DOHH2 (cell line): ENCODE data around the gene PLXNA2.

Source experiments
- H3F3A ChIP-seq: fragments of 200-600 bp; sonication (generic), shearing (Covaris generic); 2 replicates; pipeline ENCODE4 v1.6.0; 2016; ENCODE audit warnings: antibody characterized with exemption, mild to moderate bottlenecking; ENCODE audit not compliant: control insufficient read depth, insufficient read depth
- H3K27ac ChIP-seq: fragments of 200-600 bp; sonication (generic); 2 replicates; pipeline ENCODE4 v1.5.1; 2014; ENCODE audit warnings: low read depth, mild to moderate bottlenecking, low read length, moderate library complexity
- H3K27me3 ChIP-seq: fragments of 200-600 bp; sonication (generic); 2 replicates; pipeline ENCODE4 v1.6.1; 2014; ENCODE audit warnings: mild to moderate bottlenecking, low read length, mixed read lengths; ENCODE audit not compliant: control insufficient read depth
- H3K36me3 ChIP-seq: fragments of 200-600 bp; sonication (generic); 2 replicates; pipeline ENCODE4 v1.6.1; 2014; ENCODE audit warnings: mild to moderate bottlenecking, low read length, moderate library complexity, mixed read lengths; ENCODE audit not compliant: control insufficient read depth
- H3K4me1 ChIP-seq: fragments of 200-600 bp; sonication (generic); 2 replicates; pipeline ENCODE4 v1.6.1; 2014; ENCODE audit warnings: mild to moderate bottlenecking, low read length, mixed read lengths; ENCODE audit not compliant: control insufficient read depth
- H3K4me2 ChIP-seq: fragments of 200-600 bp; sonication (generic); 2 replicates; pipeline ENCODE4 v1.6.0; 2014; ENCODE audit warnings: mild to moderate bottlenecking, low read length, moderate library complexity
- H3K4me3 ChIP-seq: fragments of 200-600 bp; sonication (generic); 2 replicates; pipeline ENCODE4 v1.5.1; 2014; ENCODE audit warnings: mild to moderate bottlenecking, low read length, mixed read lengths
- H3K79me2 ChIP-seq: fragments of 200-600 bp; sonication (generic); 2 replicates; pipeline ENCODE4 v1.6.1; 2014; ENCODE audit warnings: mild to moderate bottlenecking, low read length, mixed read lengths; ENCODE audit not compliant: control insufficient read depth
- H3K9me2 ChIP-seq: fragments of 200-600 bp; sonication (generic); replicated peaks from 2 replicates; pipeline ENCODE4 v1.6.1; 2014; ENCODE audit warnings: mild to moderate bottlenecking, low read length, mixed read lengths; ENCODE audit not compliant: control insufficient read depth
- H3K9me3 ChIP-seq: fragments of 200-600 bp; sonication (generic); 2 replicates; pipeline ENCODE4 v1.6.1; 2014; ENCODE audit warnings: antibody characterized with exemption, low read length, mixed read lengths; ENCODE audit not compliant: control insufficient read depth, insufficient read depth
- H4K20me1 ChIP-seq: fragments of 200-600 bp; sonication (generic); 2 replicates; pipeline ENCODE4 v1.6.0; 2014; ENCODE audit warnings: low read depth, mild to moderate bottlenecking, antibody characterized with exemption, low read length, moderate library complexity; ENCODE audit not compliant: control insufficient read depth, insufficient read depth
- CTCF ChIP-seq: fragments of 200-600 bp; sonication (generic); IDR thresholded peaks from one replicate; pipeline ENCODE4 v1.5.1; 2014; ENCODE audit warnings: antibody characterized with exemption, mild to moderate bottlenecking, low read depth, low read length; ENCODE audit not compliant: poor library complexity, severe bottlenecking
- EZH2phosphoT487 ChIP-seq: fragments of 200-600 bp; sonication (generic); IDR thresholded peaks from 2 replicates; pipeline ENCODE4 v1.6.1; 2017; ENCODE audit warnings: borderline replicate concordance, mild to moderate bottlenecking, antibody characterized with exemption, low read length, moderate library complexity, mixed read lengths

The PLXNA2 gene

DNA sequence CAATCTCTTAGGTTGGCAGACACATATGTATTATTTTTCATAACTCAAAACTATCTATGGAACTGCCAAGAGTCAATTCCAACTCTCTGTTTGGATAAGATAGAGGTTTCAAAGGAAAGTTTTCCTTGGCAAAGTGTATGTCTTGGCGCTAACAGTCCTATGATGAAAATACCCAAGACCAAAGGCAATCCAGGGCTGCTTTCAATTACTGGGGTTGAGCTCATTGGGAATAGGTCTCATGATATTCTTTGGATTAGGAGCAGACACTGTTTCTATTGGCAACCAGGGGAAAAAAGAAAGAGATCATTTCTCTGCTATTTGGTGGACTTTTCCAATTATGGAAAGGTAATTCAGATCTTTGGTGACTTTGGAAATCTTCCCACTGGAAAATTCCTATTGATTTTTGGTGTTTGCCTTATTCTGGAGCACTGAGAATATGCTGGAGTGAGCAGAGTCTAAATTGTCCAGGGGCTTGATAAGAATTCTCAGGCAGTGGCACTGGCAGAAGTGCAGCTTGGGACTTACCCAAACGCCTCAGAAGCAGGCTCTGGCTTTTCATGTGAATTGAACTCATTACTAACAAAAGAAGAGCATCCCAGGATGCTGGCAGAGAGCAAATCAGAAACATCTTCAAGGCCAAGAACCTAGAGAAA lies 20.4 kb upstream of the PLXNA2 start:
- no peak overlapping the region for H3K27ac ChIP-seq
- TF ChIP-seq CTCF (no peak), EZH2phosphoT487 (no peak)
- no peak overlapping the region for H3K4me3 ChIP-seq
- H3K9me3 ChIP-seq = no peaks in the 10 kb centered on the region
- no peaks in the 10 kb centered on the region for H3K36me3 ChIP-seq
- no peaks in the 10 kb centered on the region for H3K9me2 ChIP-seq
- no peaks in the 10 kb centered on the region for H3K79me2 ChIP-seq
- no peaks in the 10 kb centered on the region for H3K4me1 ChIP-seq
- no peak overlapping the region for H3K4me2 ChIP-seq
- H3F3A ChIP-seq = no peaks in the 10 kb centered on the region
- H4K20me1 ChIP-seq = no peaks in the 10 kb centered on the region
- H3K27me3 ChIP-seq = no peaks in the 10 kb centered on the region

- no peaks in the 10 kb centered on the region for H3K79me2 ChIP-seq
- no peaks in the 10 kb centered on the region for H3F3A ChIP-seq
- H3K4me2 ChIP-seq = no peak overlapping the region
- no peaks in the 10 kb centered on the region for H3K36me3 ChIP-seq
- no peaks in the 10 kb centered on the region for H3K9me3 ChIP-seq
- no peaks in the 10 kb centered on the region for H3K4me1 ChIP-seq
- no peaks in the 10 kb centered on the region for H3K27me3 ChIP-seq
- no peaks in the 10 kb centered on the region for H4K20me1 ChIP-seq
- H3K4me3 ChIP-seq = no peak overlapping the region
- no peak overlapping the region for H3K27ac ChIP-seq
- TF ChIP-seq CTCF (no peak), EZH2phosphoT487 (no peak)
- no peaks in the 10 kb centered on the region for H3K9me2 ChIP-seq
These were observed 17.7 kb upstream of the PLXNA2 start for GRCh38 chr1:208261874-208262273.

DNA sequence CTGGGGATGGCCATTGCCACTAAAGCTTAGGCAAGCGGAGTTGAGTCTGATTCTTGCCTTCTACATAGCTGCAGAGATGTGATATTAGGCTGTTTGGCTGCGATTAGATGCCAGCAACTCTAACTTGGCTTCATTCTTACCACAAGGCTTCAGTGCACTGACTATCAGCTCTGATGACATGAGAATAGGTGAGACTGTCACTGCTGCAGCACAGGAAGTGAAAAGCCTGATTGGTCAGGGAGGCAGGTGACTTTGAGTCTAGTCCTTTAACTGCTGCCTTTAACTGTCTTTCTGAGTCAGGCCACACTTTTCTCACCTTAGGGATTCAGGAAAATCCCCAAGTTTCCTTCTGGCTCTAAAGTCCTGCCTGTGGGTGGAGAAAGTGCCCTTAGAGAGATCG lies 14.1 kb upstream of the PLXNA2 start:
- Histone ChIP-seq H3K4me2 (no peak overlapping the region), H3K9me2 (no peaks in the 10 kb centered on the region), H3K4me1 (no peaks in the 10 kb centered on the region), H3F3A (no peaks in the 10 kb centered on the region), H3K36me3 (no peaks in the 10 kb centered on the region), H3K27ac (no peak overlapping the region), H3K9me3 (no peaks in the 10 kb centered on the region), H4K20me1 (no peaks in the 10 kb centered on the region), H3K4me3 (no peak overlapping the region), H3K27me3 (no peaks in the 10 kb centered on the region), H3K79me2 (no peaks in the 10 kb centered on the region)
- no peak for TF ChIP-seq CTCF
- TF ChIP-seq EZH2phosphoT487 = no peak
